AG04450 (cell line): ENCODE measurements around the gene ARHGAP26. TPM values are rescaled to one million over a fixed set of nuclear protein-coding genes. Genes with fewer than 3 reads are reported as not detected.

Source experiments
- CTCF ChIA-PET: fragments of 300-600, 350-600 bp; formaldehyde crosslinking; extraction: SDS; loops from one replicate; lab custom pipeline; 2022; ENCODE audit warnings: antibody characterized with exemption, inconsistent platforms; lab: Charles Lee
- POLR2A ChIA-PET: fragments of 350-600 bp; formaldehyde crosslinking; extraction: SDS; loops from one replicate; lab custom pipeline; 2021; ENCODE audit warnings: antibody characterized with exemption, inconsistent platforms; lab: Yijun Ruan, JAX
- DNase-seq: peaks from one replicate; pipeline ENCODE4 v3.0.0-alpha.2; 2011; ENCODE audit warnings: low read depth, low spot score
- H3K27ac ChIP-seq: one replicate; pipeline ENCODE4 v1.5.1; 2012; ENCODE audit warnings: low read depth, low read length, control low read depth
- H3K27me3 ChIP-seq: one replicate; pipeline ENCODE4 v1.6.0; 2012; ENCODE audit warnings: low read length; ENCODE audit not compliant: control insufficient read depth, insufficient read depth
- H3K4me3 ChIP-seq: 2 replicates; pipeline ENCODE4 v1.5.1; 2011; ENCODE audit warnings: mild to moderate bottlenecking, low read depth, low read length, control low read depth
- H3K9me3 ChIP-seq: 2 replicates; pipeline ENCODE4 v1.5.1; 2012; ENCODE audit warnings: low read length; ENCODE audit not compliant: control insufficient read depth, insufficient read depth
- polyA plus RNA-seq: library from polyadenylated mRNA; depleted of rRNA; stranded (reverse); fragments of >200 nt; gene quantifications from 2 replicates; pipeline ENCODE4 v1.2.3, GENCODE V29; 2011
- TF ChIP-seq, protein P1 (sequence below): IDR thresholded peaks from 2 replicates; pipeline ENCODE4 v1.5.1; 2011; ENCODE audit warnings: low read depth, low read length, control low read depth, inconsistent platforms

The ARHGAP26 gene
- polyA plus RNA-seq, 1 experiment = 0.56 TPM

DNA sequence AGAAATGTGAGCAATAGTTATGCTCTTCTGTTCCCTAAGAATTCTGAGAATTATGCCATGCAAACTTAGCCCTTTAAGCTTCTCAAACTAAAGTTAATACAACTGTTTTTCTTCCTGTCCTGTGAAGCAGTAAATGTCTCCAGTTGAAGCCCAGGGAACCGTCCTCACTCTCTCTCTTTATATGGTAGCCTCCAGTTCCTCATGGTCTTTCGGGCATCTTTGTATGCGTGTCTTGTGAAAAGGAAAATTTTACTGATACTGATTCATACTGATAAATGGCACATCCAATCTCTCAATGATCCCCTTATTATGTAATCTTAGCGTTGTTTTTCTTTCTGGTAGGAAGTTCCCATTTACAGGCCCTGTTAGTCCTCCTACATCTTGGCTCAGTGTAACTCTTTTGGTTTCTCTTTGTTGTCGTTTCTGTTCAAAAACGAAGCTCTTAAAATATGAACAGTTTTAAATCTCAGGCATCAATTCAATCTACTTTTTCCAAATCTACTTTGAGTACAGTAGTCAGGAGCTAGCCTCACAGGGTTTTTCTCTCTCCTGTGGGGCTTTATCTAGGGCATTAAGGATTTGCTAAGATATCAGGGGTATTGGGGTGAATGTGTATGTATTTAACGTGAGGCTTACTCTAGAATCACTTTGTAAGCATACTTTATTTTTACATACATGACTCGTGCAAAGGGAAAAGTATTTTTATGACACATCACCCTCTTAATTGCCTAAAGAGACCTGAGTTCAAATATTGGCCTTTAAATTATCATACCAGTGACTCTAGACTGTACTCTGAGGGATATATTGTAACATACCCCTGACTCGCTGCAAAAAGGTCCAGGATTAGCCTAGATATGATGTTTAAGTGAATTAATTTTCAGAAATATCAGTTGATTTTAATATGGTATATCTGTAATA, 375.3 kb downstream of the ARHGAP26 start:
- DNase-seq = no peak
- Histone ChIP-seq H3K9me3 (no peaks in the 10 kb centered on the region), H3K27ac (no peak overlapping the region), H3K4me3 (no peak overlapping the region), H3K27me3 (no peaks in the 10 kb centered on the region)
- TF ChIP-seq, protein P1, sequence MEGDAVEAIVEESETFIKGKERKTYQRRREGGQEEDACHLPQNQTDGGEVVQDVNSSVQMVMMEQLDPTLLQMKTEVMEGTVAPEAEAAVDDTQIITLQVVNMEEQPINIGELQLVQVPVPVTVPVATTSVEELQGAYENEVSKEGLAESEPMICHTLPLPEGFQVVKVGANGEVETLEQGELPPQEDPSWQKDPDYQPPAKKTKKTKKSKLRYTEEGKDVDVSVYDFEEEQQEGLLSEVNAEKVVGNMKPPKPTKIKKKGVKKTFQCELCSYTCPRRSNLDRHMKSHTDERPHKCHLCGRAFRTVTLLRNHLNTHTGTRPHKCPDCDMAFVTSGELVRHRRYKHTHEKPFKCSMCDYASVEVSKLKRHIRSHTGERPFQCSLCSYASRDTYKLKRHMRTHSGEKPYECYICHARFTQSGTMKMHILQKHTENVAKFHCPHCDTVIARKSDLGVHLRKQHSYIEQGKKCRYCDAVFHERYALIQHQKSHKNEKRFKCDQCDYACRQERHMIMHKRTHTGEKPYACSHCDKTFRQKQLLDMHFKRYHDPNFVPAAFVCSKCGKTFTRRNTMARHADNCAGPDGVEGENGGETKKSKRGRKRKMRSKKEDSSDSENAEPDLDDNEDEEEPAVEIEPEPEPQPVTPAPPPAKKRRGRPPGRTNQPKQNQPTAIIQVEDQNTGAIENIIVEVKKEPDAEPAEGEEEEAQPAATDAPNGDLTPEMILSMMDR = no peak
- CTCF ChIA-PET = no interaction called here
- POLR2A ChIA-PET = no interaction called here

DNA sequence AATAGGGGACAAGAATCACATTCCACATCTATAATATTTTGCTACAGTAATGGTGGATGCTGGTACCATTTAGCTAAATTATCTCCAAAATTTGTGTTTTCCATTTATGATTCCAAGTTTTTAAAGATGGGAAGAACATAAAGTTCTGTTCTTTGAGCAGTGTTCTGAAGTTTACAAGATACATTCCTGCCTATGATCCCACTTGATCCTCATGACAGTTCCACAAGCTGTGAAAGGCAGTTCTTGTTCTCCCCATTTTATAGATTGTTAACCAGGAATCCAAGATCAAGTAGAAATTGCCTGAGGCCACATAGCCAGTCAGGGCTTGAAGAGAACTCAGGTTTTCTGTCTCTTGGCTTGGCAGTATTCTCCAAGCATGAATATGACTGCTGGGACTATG, 376.0 kb downstream of the ARHGAP26 start:
- Histone ChIP-seq H3K27me3 (no peaks in the 10 kb centered on the region), H3K4me3 (no peak overlapping the region), H3K27ac (no peak overlapping the region), H3K9me3 (no peaks in the 10 kb centered on the region)
- no peak for DNase-seq
- POLR2A ChIA-PET = no interaction called here
- TF ChIP-seq, protein P1 = no peak
- CTCF ChIA-PET = no interaction called here

DNA sequence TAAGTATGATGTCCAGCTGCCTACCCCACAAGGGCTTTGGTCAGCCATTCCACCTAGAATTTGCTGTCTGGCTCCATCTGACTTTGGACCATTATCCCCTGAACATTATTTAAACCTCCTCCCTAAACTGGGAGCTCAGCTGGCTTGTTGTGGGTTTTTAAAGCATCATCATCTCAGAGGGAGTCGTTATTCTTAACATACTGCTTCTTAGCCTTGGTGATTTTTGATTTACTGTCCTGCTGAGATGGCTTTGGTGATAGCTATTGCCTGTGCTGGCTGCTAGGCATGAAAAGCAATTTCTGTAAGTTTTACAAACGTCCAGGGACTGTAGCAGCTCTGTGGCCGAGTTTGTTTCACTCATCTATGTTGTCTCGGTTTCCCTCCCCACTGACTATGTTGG, 377.2 kb downstream of the ARHGAP26 start:
- TF ChIP-seq, protein P1 = no peak
- no peak overlapping the region for H3K27ac ChIP-seq
- CTCF ChIA-PET = interaction anchor here (0.5 kb wide), 1 partner anchor 14 kb away, joined by 3 read pairs; no protein-coding TSS in a partner anchor
- no peaks in the 10 kb centered on the region for H3K9me3 ChIP-seq
- POLR2A ChIA-PET = no interaction called here
- no peak overlapping the region for H3K4me3 ChIP-seq
- DNase-seq = no peak
- H3K27me3 ChIP-seq = no peaks in the 10 kb centered on the region

DNA sequence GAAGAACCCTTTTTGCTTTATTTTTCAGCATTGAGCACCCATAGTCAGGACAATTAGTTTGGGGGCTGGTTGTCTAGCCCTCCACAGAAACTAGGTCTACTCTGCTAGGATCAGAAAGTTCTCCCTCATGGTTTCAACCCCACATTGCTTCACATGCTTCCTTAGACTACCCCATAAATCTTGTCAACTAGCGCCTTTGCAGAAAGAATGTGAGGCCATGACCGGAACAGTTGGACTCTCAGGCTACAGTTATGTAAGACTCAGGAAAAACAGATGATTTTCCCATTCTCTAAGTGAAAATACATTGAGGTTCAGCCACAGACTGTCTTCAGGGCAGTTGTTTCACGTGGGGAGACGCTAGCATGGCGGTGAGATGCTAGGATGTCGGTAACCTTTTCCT, 377.7 kb downstream of the ARHGAP26 start:
- TF ChIP-seq, protein P1 = no peak
- POLR2A ChIA-PET = no interaction called here
- DNase-seq = no peak

DNA sequence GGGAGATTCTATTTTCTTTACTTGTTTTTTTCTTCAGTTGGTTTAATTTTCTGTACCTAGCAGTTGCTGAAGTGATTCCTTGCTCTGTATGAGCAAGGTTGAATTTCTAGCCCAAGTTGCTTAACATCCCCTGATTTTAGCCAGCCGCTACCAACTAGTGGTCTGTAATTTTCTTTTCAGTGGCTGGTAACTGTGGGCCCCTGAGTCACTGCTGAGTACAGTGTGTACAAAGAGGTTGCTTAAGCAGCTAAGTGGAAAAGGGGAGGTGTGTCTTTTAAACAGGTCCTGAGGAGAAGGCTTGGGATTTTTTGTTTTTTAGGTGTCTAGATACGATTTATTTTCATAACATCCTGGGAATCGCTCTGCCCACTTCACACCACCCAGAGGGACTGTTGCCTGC, 378.6 kb downstream of the ARHGAP26 start:
- ChIA-PET POLR2A (no interaction called here), CTCF (interaction anchor here (1.5 kb wide), 1 partner anchor 21 kb away, joined by 3 read pairs; no protein-coding TSS in a partner anchor)
- no peaks in the 10 kb centered on the region for H3K27me3 ChIP-seq
- DNase-seq = no peak
- no peaks in the 10 kb centered on the region for H3K9me3 ChIP-seq
- H3K4me3 ChIP-seq = no peak overlapping the region
- no peak overlapping the region for H3K27ac ChIP-seq
- TF ChIP-seq, protein P1 = no peak

More for the DNA sequence above, 377.7 kb downstream of the ARHGAP26 start:
- Histone ChIP-seq H3K9me3 (no peaks in the 10 kb centered on the region), H3K4me3 (no peak overlapping the region), H3K27ac (no peak overlapping the region), H3K27me3 (no peaks in the 10 kb centered on the region)
- CTCF ChIA-PET = no interaction called here
